HEK293T (cell line): ENCODE results near the gene HSPA6.
"Not testable (repeated sequence)": the region's sequence is repeated elsewhere in the genome, so short reads cannot be mapped to it uniquely, and the experiment has no call there.

Experiments used
- CTCF ChIA-PET: fragments of 350-600 bp; formaldehyde crosslinking; extraction: SDS; loops from one replicate; lab custom pipeline; 2021; ENCODE audit warnings: antibody characterized with exemption, inconsistent platforms; lab: Yijun Ruan, JAX
- POLR2A ChIA-PET: fragments of 350-600 bp; formaldehyde crosslinking; extraction: SDS; loops from one replicate; lab custom pipeline; 2020; ENCODE audit warnings: antibody characterized with exemption, inconsistent platforms; lab: Yijun Ruan, JAX
- DNase-seq: peaks from one replicate; pipeline ENCODE4 v3.0.0; 2012; ENCODE audit warnings: mixed read lengths; ENCODE audit errors: extremely low spot score
- ARNT ChIP-seq: fragments of 450-650 bp; IDR thresholded peaks from 2 replicates; pipeline ENCODE4 v1.6.1; 2017; ENCODE audit warnings: mild to moderate bottlenecking
- BHLHE40 ChIP-seq: fragments of 450-650 bp; IDR thresholded peaks from 2 replicates; pipeline ENCODE4 v1.6.1; 2016; ENCODE audit warnings: mild to moderate bottlenecking, moderate library complexity, borderline replicate concordance
- CTBP1 ChIP-seq: fragments of 450-650 bp; IDR thresholded peaks from 2 replicates; pipeline ENCODE4 v1.6.1; 2016; ENCODE audit warnings: borderline replicate concordance
- FOXA1 ChIP-seq: fragments of 450-650 bp; IDR thresholded peaks from 2 replicates; pipeline ENCODE4 v1.6.1; 2016; ENCODE audit warnings: mild to moderate bottlenecking
- FOXK2 ChIP-seq: fragments of 450-650 bp; IDR thresholded peaks from 2 replicates; pipeline ENCODE4 v1.6.1; 2016; ENCODE audit warnings: mild to moderate bottlenecking
- FOXM1 ChIP-seq: fragments of 450-650 bp; IDR thresholded peaks from 2 replicates; pipeline ENCODE4 v1.6.1; 2017; ENCODE audit warnings: mild to moderate bottlenecking, borderline replicate concordance
- HDGF ChIP-seq: fragments of 450-650 bp; IDR thresholded peaks from 2 replicates; pipeline ENCODE4 v1.6.1; 2017; ENCODE audit warnings: antibody characterized with exemption, borderline replicate concordance
- L3MBTL2 ChIP-seq: fragments of 450-650 bp; conservative IDR thresholded peaks from 2 replicates; pipeline ENCODE4 v1.6.1; 2016; ENCODE audit warnings: mild to moderate bottlenecking
- LEF1 ChIP-seq: fragments of 450-650 bp; IDR thresholded peaks from 2 replicates; pipeline ENCODE4 v1.6.1; 2017; ENCODE audit warnings: mild to moderate bottlenecking, borderline replicate concordance
- NFRKB ChIP-seq: fragments of 450-650 bp; IDR thresholded peaks from 2 replicates; pipeline ENCODE4 v1.6.1; 2016; ENCODE audit warnings: mild to moderate bottlenecking, moderate library complexity
- TARDBP ChIP-seq: fragments of 450-650 bp; IDR thresholded peaks from 2 replicates; pipeline ENCODE4 v1.6.1; 2016

HSPA6 gene

DNA sequence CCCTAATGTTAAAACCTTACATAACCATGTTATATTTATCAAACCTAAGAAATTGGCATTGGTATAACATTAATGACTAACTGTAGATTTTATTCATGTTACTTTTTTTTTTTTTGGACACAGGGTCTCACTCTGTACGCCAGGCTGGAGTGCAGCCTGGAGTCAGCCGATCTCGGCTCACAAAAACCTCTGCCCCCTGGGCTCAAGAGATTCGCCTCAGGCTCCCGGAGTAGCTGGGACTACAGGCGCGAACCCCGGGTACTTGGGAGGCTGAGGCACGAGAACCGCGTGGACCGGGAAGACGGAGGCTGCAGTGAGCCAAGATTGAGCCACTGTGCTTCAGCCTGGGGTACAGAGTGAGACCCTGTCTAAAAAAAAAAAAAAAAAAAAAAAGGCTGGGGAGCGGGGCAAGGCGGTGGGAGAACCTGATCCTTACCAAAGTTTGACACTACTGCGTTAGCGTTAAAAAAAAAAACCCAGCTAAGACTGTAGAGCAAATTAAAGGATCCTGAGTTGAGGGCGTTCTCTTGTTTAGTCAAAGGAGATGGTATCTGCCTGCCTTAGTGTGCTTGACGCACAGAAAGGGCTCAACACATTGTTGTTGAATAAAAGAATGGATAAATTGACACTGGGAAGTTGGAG is 5.2 kb downstream of the HSPA6 start:
- 0 out of 2 replicates have a peak, but pooled peaks have one; percentile 11 for TF ChIP-seq L3MBTL2
- POLR2A ChIA-PET, CTCF ChIA-PET, DNase-seq: not testable (repeated sequence)

DNA sequence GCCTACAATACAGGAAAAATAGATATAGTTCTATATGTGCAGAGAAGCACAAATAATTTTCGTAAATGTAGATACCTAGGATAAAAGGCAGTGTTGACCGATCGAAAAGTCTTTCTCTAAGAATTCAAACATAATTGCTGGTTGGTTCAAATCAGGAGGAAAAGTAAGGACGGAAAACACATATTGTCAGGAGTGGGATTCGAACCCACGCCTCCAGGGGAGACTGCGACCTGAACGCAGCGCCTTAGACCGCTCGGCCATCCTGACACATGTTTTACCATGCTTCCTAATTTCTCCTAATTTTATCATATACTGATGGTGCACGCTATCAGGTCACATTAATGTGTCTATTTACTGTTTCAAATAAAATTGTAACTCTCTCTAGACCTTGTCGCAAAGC is 5.8 kb downstream of the HSPA6 start:
- POLR2A ChIA-PET: interaction anchor here (0.7 to 1.3 kb wide), 2 partner anchors 9 to 219 kb away, joined by 3 read pairs; partner anchors contain the start of gene DUSP12
- CTCF ChIA-PET, DNase-seq: not testable (repeated sequence)

DNA sequence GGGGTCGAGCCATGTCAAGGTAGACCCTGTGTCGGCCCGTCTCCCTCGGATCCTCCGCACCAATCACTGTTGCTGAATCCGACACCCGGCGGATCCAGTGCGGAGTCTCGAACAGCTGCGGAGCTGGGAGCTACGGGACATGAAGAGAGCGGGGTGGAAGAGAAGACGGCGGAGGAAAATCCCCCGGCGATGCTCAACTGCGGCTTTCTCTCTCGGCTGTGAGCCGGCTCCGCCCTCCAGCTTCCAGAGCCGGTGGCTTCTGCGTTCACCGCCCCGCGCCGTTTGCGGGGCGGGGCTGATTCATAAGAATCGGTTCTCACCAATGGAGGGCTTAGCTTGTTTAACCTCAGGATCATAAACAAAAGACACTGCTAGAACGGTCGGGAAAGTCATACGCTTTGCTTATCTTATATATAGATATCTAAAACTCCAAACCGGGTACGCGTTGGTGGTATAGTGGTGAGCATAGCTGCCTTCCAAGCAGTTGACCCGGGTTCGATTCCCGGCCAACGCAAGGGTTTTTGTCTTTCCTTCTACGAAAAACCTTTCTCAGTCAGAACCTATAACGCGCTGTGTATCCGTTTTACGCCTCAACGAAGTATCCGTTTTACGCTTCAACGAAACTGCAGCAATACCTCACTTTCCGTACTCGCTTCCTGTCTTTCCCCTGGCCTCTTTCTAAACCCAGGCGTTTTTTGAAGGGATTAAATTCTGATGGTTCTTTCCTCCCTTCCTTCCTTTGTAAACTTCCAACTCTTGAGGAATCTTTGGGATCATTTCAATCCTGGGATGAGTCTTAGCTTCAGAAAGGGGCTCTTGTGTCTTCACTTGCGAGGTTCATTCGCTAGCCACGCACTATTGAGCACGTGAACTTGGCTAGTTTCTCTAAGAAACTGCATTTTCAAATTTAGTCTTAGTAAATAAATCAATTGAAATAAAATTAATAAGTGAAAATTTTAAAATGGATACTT is 6.6 kb downstream of the HSPA6 start:
- TF ChIP-seq L3MBTL2: peak; percentile 77
- peak; percentile 70 for DNase-seq
- CTCF ChIA-PET: interaction anchor here (1.0 kb wide), 1 partner anchor 44 kb away, joined by 3 read pairs; no protein-coding TSS in a partner anchor
- POLR2A ChIA-PET: interaction anchor here (0.7 to 1.3 kb wide), 3 partner anchors 9 to 218 kb away, joined by 3 read pairs; partner anchors contain the start of gene DUSP12

More for the DNA sequence above, 5.8 kb downstream of the HSPA6 start:
- TF ChIP-seq FOXM1 (0 out of 2 replicates have a peak, but pooled peaks have one; percentile 9), TARDBP (peak; percentile 23; the same call in 1 of the 2 replicates)

DNA sequence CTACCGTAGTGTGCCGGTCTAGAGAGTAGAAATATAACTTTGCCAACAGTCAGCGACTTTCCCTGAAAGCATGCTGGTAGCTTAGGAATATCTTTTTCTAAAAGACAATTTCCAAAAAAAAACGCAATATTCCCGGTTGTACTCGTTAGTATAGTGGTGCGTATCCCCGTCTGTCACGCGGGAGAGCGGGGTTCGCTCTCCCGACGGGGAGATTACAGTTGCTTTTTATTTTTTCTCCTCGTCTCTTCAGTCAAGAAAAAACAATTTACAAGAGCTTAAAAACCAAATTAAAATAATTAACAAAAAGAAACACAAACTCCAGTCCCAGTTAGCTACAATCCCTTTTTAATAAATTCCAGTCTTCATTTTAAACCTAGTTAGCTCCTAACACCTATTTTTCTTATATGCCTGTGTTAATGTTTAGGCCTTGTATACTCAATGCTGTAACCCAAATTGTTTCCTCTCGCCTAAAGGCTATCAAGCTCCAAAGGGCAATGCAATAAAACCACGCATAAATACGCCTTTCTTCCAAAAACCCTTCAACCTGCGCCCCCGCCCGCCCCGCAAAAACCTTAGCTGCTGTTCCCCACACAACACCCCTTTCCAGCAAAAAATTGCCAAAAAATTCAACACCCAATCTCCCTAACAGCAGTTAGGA is 7.8 kb downstream of the HSPA6 start:
- ChIA-PET POLR2A (no interaction called here), CTCF (interaction anchor here (0.8 to 1.0 kb wide), 3 partner anchors 26 to 45 kb away, joined by 3 read pairs; no protein-coding TSS in a partner anchor)
- no peak for DNase-seq
- TF ChIP-seq CTBP1 (no peak), HDGF (no peak), ARNT (no peak), BHLHE40 (no peak), L3MBTL2 (no peak), FOXK2 (no peak), NFRKB (no peak), LEF1 (no peak), FOXA1 (no peak)

DNA sequence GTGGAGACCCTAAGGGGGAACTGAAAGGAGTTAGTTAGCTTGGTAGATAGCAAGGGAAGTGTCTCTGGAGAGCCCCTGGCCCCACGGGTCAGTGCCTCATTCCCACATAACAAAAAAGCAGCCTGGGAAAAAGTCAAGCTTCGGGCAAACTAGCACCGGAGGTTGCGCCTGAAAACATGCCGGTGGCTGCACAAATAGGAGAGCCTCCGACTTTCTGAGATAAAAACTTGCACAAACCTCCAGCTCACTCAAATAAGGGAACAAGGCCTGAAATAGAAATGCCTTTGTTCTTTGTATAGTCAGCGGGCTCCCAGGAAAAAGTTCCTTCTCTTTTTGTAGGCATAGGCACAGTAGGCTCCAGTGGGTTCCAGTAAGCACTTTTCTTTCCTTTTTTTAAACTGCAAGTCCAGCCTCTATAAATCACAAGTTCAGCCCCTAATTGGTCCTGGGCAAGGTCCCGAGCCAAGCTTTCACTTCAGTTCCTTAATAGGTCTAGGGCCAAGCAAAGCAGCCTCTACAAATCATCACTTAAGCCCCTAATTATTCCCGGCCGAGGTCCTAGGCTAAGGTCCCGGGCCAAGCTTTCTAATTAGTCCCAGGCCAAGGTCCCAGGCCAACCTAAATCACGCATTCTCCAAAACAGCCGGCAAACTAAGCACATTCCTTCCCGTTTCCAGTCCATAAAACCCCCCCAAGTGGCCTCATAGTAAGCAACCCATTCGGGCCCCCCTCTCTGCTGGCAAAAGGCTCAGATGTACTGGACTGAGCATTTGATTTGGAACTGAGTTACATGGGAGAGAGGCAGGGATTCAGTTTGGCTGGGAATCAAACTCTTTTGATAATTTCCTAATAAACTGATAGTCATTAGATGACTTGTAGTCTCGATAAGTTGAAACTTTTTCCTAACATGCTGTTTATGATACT is 8.6 kb downstream of the HSPA6 start:
- POLR2A ChIA-PET, DNase-seq: not testable (repeated sequence)
- CTCF ChIA-PET: interaction anchor here (0.8 to 1.0 kb wide), 2 partner anchors 26 to 46 kb away, joined by 3 read pairs; no protein-coding TSS in a partner anchor

DNA sequence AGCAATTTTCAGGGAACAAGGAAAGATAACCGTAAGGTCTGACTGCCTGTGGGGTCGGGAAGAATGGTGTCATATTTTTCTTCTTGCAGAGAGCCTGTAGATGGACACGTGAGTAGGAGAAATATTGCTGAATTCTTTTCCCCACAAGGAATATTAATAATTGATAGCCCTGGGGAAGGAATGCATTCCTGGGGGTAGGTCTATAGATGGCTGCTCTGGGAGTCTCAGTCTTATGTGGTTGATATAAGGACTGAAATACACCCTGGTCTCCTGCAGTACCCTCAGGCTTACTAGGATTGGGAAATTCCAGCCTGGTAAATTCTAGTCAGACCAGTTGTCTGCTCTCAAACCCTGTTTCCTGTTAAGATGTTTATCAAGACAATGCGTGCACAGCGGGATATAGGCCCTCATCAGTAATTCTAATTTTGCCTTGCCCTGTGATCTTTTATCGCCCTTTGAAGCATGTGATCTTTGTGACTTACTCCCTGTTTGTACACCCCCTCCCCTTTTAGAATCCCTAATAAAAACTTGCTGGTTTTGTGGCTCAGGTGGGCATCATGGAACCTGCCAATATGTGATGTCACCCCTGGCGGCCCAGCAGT is 12.8 kb downstream of the HSPA6 start:
- POLR2A ChIA-PET, CTCF ChIA-PET: not testable (repeated sequence)

DNA sequence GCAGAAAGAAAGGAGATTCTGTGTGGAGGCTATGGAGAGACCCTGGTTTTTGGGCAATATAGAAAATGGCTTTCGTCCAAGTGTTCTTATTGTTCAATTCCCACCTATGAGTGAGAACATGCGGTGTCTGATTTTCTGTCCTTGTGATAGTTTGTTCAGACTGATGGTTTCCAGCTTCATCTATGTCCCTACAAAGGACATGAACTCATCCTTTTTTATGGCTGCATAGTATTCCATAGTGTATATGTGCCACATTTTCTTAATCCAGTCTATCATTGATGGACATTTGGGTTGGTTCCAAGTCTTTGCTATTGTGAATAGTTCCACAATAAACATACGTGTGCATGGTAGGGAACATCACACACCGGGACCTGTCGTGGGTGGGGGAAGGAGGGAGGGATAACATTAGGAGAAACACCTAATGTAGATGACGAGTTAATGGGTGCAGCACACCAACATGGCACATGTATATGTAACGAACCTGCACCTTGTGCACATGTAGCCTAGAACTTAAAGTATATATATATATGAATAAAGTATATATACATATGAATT is 14.7 kb downstream of the HSPA6 start:
- ChIA-PET POLR2A (interaction anchor here (0.9 to 1.1 kb wide), 2 partner anchors 8 to 9 kb away, joined by 3 read pairs; no protein-coding TSS in a partner anchor), CTCF (interaction anchor here (0.6 kb wide), 1 partner anchor 248 kb away, joined by 7 read pairs; no protein-coding TSS in a partner anchor)
- DNase-seq: not testable (repeated sequence)

More for the DNA sequence above, 12.8 kb downstream of the HSPA6 start:
- DNase-seq: not testable (repeated sequence)
